NCI-H345 (cell line): Measurements from ENCODE around the gene ZNF335.
"Not testable (repeated sequence)": the region's sequence is repeated elsewhere in the genome, so short reads cannot be mapped to it uniquely, and the experiment has no call there.

Experiments
- DNase-seq: peaks from one replicate; lab custom pipeline; 2025; lab: John Stamatoyannopoulos, UW

The ZNF335 gene

DNA sequence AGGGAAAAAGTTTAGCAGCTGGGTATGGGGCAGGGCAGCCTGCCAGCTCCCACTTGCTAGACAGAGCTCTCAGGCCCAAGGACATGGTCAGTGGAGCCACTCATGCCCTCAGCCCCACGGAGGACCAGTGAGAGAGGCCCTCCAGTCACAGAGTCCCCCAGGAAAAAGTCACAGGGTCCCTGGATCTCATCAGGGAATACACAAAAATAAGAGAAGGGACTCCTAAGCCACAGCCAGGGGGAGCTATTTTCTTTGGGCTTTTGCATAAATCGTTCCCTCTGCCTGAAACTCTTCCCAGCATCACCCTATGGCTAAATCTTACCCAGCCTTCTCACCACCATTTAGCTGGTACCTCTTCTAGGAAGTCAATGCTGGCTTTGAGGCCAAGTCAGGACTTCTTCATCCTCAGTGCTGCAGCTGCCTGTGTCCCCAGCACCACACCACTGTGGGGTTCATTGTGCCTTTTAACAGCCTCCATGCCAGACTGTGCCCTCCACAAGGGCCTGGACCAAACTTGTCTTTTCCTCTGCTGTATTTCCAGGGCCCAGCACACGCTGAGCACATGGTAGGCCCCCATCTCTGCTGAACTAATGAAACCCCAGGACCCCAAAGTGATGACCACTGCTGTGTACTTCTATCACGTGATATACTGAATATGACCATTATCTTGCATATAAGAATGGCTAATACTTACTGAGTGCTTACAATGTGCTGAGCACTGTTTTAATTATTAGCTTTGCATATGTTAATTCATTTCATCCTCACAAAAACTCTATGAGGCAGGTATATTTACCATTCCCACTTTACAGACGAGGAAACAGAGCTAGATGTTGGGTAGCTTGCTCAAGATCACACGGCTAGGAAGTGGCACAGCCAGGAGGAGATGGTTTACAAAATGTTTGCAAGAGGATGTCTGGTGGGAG is 2.0 kb downstream of the ZNF335 start:
- DNase-seq, result peak; percentile 27

DNA sequence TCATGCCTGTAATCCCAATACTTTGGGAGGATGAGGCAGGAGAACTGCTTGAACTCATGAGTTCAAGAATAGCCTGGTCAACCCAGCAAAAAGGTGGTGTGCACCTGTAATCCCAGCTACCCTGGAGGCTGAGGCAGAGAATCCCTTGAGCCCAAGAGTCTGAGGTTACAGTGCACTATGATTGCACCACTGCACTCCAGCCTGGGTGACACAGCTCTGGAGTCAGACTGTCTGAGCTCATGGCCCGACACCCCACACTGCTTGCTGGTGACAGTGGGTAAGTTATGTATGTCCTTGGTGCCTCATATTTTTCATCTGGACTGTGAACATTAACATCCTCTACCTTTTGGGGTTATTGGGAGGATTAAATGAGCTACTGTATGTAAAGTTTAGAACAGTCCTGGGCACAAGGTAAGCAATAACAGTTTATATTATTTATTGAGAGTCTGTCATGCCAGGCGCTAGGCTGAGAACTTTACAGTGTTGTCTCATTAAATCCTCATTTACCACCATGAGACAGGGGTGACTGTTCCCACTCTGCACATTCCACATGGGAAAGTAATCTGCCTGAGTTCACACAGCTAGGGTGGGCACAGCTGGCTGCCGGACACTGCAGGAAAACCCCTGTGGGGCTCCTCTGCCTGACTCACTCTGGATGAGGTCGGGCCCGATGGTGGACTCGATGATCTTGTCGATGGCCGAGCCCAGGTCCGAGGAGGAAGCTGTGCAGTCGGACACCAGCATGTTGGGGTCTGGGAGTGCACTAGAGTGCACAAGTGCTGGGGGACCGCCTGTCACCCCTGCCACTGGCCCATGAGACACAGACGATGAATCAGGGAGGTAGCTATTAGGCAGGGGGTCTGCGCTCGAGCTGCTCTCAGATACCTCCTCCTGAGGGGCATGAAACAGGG is 2.9 kb downstream of the ZNF335 start:
- DNase-seq, result no peak

DNA sequence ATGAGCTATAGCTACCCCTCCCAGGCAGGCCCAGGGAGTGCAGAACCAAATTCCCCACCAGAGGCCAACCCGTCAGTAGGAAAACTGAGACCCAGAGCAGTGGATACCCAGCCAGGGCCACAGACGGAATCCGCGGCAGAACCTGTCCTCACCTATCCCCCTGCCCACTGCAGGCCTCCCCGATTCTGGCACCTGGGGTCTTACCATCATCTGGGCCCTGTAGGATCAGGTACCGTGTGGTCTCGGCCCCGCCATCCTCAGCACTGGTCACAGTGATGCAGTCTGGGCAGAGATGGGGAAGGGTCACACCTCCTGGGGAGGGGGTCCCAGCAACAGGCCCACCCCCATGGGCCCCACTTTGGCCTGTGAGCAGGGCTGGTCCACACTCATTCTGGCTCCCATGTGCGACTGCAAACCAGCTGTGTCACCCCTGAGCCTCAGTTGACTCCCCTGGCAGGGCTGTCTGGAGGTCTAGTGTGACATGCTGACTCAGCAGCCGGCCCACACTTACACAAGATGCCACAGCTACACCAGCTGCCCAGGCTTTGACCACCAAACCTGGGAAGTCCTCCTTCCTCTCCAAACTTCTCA is 3.8 kb downstream of the ZNF335 start:
- DNase-seq, result no peak

DNA sequence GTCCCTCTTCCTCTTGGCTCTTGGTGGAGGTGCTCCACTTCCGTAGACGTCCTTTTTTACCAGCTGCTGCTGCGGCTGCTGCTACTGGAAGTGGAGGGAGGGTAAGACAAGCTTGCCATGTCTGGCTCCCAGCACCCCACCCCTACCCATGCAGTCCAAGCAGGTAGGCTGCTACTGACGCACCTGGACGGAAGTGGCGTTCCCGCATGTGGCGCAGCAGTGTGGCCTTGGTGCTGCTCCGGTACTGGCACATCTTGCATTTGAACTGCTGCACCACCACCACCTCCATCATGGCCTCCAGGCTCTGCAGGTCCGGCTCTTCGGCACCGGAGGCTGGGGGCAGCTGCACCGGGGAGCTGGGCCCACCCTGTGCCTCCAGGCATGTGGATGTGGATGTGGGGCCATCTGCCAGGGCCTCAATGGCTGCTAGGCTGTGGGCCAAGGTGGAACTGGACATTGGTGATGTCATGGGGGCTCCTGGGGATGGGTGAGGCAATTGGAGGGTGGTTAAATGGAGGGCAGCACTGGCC is 4.4 kb downstream of the ZNF335 start:
- DNase-seq, result no peak

DNA sequence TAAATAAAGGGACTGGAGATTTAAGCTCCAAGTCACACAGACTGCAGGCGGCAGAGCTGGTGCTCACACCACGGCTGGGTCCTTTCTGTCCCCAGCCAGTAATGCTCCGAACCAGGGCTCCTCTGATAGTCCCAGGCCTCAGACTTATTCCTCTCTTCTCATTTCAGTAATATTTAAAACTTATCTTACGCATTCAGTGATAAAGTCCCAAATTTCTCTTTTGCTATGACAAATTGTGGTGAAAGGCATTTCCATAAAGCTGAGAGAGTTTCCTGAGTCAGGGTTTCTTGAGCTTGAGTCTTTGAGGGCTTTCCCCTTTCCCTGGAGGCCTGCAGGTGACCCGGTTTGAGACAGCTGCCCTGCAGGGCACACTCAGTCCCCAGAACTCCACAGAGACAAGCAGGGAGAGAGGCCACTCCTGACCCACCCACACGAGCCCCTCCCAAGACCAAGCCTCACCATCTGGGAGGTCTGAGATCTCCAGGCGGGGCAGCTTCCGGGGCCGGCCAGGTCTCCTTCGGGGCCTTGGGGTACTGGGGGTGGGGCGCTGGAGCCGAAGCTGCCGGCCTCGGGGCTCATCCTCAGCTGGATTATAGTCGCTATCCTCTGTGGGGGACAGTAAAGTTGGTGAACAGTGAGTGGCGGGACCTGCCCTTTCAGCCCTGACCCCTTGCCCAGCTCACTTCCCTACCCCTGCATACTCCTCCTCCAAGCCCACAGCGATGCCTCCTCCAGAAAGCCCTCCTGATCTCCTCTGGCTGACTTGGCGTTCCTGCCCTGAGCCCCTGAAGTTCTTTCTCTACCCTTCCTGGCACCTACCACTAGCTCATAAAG is 6.6 kb downstream of the ZNF335 start:
- no peak for DNase-seq

DNA sequence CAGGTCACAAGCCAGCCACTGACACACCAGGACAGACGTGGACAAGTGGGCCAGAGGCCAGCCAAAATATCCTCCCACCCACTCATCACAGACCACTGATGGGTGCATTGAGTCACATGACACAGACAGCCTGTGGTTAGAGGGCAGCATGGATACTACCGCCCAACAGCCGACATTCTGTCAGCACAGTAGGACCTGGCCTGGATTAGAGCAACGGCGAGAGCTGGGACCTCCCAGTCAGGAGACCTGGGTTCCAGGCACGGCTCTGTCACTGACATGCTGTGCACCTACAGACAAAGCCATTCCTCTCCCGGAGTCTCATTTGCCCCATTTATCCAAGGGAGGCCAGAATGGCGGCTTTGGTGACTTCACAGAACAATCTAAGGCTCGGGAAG is 8.0 kb downstream of the ZNF335 start:
- no peak for DNase-seq

DNA sequence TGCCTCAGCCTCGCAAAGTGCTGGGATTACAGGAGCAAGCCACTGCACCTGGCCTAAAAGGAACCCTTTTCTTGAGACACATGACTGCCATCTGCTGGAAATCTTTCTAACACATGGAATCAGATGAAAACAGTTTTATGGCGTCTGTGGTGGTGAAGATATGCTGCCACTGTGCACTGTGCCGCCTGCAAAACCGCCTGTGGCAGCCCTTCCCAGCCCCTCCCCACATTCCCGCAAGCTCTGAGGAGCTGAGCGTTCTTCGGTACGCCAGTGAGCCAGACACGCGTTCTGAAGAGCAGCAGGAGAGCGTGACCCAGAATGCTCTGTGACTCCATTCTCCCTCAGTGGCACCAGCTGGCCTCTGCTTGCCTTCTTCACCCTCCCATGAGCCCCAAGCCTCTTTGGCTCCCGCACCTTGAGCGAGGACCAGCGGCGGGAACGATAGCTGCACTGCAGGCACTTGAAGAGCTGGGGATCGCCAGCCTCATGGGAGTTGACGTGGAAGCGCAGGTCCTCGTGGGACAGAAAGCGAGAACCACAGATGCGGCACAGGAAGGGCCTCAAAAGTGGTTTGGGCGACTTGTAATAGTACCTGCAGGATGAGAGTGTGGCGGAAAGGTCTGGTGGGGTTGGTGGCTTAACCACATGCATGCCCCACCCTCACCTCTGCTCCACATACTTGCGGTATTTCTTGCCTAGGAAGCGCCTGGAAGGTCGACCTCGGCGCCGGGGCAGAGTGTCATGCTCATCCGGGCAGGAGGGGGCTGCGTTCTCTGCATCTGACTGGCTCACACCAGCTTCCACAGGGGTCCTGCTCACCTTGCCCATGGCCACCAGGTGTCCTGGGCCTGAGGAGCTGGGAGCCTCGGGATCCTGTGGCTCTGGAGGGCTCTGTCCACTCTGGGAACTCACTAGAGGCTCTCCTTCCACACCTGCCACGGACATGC is 8.7 kb downstream of the ZNF335 start:
- DNase-seq, result peak; percentile 53

DNA sequence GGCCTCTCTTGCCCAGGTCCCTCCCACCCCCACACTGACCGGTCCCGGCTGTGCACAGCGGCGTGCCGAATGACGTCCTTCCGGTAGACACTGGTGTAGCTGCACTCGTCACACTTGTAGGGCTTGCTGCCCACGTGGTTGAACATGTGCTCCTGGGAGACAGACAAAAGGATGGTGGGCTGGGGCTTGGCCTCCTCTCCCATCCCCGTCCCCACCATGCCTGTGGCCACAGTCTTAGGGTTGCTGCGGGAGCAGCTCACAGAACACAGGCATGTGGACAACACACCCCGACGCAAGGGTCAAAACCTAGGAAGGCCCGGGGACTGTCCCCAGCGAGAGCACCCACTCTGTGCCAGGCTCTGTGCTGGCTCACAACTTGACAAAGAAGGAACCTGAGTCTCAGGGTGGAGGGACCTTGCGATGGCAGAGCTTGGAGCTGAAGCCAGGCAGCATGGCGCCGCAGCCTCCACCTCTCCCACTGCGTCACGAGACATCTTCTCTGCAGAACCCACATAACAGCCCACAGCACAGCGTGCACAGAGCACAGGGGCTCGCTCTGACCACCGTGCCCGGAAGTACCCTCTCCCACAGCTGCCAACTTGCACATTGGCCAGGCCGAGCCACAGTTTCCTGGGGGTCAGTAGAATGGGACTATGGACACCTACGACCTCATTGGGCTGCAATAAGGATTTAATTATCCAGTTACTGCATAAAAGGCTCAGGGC is 9.8 kb downstream of the ZNF335 start:
- DNase-seq, result no peak

DNA sequence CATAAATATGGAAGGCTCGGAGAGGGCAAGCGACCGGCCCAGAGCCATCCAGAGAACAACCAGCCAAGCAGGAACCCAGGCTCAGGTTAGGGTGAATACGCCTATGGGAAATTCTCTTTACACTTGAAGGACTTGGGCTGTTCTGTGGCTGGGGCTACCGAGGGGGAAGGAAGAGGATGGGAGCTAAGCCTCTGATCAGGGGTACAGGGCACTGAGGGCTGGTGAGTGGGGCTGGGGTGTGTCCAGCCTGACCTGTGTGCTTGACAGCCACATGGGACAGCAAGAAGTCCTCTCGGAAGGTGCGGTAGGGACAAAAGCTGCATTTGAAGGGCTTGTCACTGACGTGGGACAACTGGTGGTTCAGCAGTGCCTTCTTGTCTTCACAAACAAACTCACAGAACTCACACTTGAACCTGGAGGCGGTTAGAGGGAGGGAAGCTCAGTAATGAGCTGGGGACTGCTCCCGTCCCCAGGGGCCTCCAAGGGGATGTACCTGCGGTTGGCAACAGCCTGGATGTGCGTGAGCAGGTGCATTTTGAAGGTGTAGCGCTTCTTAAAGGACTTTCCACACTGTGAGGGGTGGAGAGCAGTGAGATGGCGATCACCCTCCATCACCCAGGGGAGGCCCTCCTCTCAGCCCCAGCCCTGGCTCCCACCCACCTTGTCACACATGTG is 11.9 kb downstream of the ZNF335 start:
- DNase-seq, result no peak

DNA sequence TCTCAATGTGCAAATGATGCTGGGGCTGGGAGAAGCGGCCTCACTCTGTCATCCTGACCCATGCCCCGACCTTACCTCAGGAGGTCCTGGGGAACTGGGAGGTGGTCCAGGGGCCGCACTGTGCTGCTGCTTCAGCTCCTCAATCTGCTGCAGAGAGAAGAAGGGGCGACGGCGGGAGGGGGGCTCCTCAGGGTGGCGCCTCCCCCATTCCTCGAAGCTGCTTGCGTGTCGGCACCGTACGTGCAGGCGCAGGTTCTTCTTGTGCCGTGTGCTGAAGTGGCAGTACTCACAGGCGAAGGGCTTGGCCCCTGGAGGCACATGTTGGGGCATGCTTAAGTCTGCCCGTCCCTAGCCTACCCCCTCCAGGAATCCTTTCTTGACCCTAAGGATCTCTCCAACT is 12.9 kb downstream of the ZNF335 start:
- no peak for DNase-seq

DNA sequence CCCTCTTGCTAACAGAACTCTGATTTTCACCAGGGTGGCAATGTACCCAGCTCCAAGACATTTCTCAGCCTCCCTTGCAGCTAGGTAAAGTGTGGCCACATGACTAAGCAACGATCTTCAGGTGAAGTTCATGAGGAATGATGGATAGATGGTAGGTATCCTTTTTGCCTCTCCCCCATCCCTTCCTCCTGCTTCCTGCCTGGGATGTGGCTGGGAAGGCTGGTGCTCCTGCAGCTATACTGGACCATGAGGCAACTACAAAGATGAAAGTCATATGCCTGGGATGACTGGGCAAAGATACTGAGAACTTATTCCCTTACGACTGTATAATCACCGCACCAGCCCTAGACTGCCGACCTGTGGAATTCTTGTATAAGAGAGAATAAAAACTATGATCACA is 13.4 kb downstream of the ZNF335 start:
- DNase-seq, result no peak

DNA sequence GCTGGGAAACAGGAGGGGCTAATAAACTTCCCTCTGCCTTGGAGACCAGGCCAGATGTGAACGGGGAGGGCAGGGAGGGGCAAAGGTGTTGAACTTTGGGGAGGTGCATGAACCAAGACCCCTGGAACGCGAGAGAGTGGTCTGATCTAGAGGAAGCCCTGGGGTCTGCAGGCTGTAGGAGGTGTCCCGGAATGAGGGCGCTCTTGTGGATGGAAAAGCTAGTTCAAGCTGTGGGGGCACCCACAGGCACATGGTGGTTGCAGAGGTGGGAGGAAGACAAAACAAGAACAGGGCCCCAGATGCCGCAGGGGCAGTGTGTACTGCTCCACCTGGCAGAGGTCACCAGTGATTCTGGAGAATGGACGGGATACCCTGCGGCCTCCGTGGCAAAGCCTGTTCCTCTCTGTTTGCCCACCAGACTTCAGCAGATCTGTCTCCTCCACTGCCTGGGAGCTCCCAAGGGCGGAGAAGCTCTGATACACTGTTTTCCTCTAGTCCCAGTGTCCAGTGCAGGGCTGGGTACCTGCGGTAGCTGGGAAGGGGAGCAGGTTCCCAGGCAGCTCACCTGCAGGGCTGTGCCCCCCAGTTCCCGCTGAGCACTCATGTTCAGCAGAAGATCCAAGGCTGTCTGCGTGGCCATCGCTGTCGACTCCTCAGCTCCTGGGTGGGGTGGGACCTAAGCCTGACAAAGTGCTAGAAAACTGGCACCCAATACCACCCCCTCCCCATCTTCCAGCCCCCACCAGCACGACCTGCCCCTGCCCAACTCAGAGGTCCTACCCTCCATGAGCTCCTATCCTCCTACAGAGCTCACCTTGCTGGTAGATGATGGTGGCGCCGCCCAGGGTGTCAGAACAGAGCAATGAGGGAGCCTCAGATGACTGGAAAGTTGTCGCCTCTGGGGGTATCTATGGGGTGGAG is 14.7 kb downstream of the ZNF335 start:
- no peak for DNase-seq

DNA sequence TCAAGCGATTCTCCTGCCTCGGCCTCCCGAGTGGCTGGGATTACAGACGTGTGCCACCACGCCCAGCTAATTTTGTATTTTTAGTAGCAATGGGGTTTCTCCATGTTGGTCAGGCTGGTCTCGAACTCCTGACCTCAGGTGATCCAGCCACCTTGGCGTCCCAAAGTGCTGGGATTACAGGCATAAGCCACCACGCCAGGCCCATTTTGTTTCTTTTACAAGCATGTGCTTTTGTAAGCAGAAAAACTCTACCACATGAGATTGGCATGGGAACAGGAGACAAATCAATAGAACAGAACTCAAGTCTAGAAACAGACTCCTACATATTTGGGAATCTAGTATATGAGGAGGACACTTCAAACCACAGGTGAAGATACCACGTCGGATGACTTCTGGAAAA is 15.7 kb downstream of the ZNF335 start:
- DNase-seq, result not testable (repeated sequence)

DNA sequence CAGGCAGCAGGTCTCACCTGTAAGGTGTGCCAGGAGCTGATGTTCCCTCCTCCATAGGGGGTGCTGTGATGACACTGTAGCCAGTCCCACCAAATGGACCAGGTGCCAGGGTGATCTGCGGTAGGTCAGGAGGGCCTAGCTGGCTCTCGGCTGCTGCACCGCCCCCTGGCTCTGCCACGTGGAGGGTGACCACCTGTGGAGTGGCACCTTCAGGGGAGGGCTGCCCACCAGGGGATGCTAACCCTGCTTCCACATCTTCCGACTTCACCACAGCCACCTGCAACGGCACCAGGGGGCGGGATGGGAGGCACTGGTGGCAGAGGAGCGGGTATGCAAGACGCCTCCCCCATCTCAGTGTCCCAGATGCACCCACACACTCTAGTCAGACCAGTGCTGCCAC is 18.3 kb downstream of the ZNF335 start:
- DNase-seq, result no peak

DNA sequence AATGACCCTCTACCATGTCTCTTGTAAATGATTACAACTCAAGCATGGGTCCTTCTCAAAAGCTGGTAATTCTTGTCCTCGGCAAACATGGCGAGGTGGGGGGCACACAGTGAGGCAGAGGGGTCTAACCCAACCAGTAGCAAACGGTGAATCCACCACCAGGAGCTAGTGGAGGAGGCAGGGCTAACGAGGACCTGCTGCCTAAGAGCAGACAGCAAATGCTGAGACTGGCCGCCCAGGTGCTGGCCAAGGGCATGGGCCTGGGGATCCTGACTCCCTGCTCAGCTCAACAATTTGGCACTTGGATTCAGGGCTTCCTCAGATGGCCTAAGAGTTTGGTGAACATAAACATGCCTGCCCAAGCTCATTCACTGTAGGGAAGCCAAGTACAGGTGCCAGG is 19.1 kb downstream of the ZNF335 start:
- DNase-seq, result no peak

DNA sequence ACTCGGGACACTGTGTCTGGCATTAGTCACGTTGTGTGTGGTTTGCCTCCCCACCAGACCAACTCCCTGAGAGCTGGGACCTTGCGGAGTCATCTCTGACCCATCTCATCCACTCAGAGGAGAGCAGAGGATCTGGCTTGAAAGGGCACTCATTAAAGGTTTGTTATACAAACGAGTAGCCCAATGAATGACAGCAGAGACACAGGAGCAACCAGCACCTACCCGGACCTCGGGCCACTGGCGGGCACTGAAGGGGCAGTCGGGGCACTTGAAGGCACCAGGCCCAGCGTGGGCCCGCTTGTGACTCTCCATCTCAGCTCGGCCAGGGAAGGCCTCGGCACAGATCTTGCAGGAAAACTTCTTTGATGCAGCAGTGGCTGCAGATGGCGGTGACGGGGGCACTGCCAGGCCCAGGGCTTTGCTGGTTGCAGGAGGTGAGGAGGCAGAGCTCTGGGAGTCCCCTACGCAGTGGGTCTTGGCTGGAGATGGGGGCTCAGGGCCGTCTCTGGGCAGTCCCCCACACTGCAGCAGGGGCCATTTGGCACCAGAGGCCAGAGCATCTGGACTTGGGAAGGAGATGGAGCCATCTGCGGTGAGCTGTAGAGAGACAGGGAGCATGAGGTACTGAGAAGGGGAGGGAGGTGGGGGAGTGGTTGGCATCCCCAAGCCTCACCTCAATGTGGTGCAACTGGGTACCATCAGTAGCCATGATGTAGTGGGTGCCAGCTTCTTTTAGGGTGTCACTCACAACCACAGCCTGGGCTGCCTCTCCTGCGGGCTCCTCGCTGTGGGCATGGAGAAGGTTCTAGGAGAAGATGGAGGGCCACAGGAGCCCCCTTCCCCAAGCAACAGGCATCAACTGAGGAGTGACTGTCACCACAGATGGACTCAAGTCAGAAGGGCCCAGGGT is 19.8 kb downstream of the ZNF335 start:
- DNase-seq, result no peak

DNA sequence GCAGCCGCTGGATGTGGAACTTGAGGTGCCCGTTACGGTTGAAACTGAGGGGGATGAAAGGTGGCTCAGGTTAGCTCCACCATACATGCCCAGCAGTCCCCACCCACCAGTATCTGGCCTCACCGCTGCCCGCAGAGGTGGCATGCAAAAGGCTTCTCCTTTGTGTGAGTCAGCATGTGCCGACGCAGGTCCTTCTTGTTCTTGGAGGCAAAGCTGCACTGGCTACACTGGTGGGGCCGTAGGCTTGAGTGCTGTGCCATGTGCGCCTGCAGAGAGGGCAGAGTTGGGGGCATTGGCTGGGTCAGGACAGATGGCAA is 21.7 kb downstream of the ZNF335 start:
- DNase-seq, result no peak
